Measurements from ENCODE around the gene KLK15.

The KLK15 gene

DNA sequence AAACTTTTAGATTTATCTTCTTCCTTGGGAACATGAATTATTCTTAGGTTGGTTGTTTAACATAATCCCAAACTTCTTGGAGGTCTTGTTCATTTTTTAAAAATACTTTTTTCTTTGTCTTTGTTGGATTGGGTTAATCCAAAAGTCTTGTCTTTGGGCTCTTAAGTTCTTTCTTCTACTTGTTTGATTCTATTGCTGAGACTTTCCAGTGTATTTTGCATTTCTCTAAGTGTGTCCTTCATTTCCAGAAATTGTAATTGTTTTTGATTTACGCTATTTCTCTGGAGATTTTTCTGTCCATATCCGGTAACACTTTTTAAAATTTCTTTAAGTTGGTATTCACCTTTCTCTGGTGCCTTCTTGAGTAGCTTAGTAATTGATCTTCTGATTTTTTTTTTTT, 9.8 kb upstream of the KLK15 start:
- DNase-seq (ENCODE audit: low spot score) = no peak

DNA sequence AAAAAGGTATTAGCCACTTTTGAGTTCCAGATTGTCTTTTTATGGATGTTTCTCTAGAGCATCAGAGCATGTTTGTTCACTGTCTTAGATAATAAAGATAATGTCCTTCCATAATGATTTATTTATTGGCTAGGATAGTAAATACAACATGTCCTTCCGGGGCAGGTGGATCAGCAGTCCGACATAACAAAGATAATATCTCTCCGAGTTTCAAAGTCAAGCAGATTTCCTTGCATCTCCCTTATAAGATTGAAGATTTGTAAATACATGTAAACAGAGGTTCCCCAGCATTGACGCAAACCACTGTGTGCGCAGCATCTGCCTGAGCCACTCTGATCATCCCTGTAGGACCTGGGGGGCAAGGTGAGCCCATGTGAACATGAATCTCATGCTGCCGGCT, 8.8 kb upstream of the KLK15 start:
- DNase-seq (ENCODE audit: low spot score) = no peak

DNA sequence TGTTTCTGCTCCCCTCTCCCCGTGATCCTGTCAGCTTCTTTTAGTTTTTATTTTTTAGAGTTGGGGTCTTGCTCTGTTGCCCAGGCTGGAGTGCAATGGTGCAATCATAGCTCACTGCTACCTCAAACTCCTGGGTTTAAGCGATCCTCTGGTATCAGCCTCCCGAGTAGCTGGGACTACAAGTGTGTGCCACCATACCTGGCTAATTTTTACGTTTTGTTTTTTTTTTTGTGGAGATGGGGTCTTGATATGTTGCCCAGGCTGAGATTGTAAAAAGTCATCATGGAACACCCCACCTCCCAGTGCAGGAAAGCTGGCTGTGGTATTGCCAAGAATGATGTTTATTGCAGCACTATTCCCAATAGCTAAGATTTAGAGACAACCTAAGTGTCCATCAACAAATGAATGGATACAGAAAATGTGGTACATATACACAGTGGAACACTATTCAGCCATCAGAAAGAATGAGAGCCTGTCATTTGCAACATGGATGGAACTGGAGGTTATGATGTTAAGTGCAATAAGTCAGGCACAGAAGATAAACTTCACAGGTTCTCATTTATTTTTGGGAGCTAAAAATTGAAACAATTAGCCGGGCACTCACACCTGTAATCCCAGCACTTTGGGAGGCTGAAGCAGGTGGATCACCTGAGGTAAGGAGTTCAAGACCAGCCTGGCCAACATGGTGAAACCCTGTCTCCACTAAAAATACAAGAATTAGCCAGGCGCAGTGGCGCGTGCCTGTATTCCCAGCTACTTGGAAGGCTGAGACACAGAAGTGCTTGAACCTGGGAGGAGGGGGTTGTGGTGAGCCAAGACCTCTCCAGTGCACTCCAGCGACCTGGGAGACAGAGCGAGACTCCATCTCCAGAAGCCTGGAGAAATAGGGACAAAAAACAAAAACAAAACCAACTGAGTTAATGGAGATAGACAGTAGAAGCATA, 6.6 kb upstream of the KLK15 start:
- no peak for DNase-seq (ENCODE audit: low spot score)

DNA sequence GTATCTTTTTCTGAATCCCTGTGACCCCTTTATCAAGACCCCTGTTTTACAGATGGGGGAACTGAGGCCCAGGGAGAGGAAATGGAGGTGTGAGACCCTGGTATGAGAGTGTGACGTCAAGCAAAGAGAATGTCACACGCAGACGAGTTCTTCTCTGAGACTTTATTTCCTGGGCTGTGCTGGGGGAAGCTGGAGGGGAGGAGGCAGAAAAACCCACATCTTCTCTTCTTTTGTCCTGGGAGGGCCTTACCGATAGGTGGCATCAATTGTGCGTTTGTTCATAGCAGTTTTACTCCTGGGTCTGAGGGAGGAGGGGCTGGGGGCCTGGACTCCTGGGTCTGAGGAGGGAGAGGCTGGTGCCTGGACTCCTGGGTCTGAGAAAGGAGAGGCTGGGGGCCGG, 4.9 kb upstream of the KLK15 start:
- no peak for DNase-seq (ENCODE audit: low spot score)

DNA sequence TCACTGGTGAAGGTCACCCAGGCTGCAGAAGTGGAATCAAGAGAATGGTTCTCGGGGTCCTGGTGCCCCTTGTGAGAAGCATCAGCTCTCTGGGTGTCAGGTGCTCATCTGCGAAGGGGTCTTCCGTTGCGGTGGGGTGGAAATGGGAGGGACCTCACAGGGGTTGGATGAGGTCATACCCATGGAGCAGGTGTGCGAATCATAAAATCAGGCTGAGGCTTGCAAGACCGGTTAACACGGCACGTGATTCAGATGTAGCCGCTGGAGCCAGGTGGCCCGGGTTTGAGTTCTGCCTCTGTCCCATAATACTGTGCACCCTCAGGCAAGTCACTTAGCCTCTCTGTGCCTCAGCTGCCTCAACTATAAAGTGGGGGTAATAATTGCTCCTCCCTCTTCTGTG, 3.9 kb upstream of the KLK15 start:
- no peak for DNase-seq (ENCODE audit: low spot score)

DNA sequence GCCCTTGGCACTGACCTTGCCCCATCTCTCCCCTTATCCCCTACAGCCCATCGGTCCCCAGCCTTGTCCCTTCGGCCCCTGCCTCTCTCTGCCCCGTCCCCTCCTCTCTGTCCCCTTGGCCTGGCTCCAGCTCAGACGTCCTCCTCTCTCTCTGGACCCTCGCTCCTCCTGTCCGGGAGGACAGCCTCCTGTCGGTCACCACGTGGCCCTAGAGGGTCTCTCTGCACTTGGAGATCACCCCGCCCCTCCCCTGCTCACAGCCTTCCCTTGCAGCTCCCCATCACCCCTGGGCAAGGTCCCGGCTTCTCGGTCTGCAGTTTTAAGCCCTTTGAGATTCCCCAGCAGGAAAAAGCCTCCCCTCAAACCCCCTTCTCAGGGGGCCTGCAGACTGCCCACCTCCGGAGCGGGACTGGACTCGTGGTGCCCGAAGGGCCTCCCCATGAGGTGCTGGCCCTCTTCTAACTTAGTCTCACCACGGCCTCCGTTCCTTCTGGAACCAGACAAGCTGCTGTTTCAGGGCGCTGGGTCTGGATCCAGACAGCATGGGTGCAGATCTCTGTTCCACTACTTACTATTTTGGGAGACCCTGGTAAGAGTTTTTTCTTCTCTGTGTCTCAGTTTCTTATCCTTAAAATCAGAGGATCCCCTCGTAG, 3.3 kb upstream of the KLK15 start:
- DNase-seq (ENCODE audit: low spot score) = no peak

DNA sequence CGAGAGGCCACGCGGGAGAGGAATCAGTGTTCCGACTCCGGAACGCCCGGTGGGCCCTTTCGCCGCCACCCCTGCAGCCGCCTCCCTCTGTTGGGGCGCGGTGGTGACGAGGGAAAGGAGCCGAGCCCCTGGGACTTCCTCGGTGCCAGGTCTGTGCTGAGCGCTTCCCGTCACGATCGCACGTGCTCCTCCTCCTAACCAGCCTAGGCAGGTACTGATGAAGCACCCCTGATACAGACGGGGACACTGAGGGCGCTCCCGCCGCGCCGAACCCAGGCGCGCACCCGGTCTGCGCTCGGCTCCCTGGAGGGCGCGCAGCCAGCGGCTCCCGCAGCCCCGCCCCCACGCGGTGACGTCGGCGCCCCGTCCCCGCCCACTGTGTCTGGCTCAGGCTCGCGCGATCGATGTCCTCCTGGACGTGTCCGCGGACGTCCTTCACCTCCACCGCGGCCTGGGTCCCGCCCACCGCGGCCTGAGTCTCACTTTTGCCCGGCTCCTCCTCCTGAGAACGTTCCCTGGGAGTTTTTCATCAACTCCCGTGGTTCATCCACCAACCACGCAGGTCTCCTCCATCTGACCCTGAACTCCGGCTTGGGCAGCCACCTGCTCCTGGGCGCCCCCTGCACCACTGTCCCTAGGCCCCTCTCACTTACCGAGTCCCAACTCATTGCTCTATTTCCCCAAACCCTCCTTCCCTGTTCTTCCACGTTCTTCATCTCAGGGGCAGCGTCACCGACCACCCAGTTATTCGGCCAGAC, 2.6 kb upstream of the KLK15 start:
- peak; percentile 64 for DNase-seq (ENCODE audit: low spot score)

DNA sequence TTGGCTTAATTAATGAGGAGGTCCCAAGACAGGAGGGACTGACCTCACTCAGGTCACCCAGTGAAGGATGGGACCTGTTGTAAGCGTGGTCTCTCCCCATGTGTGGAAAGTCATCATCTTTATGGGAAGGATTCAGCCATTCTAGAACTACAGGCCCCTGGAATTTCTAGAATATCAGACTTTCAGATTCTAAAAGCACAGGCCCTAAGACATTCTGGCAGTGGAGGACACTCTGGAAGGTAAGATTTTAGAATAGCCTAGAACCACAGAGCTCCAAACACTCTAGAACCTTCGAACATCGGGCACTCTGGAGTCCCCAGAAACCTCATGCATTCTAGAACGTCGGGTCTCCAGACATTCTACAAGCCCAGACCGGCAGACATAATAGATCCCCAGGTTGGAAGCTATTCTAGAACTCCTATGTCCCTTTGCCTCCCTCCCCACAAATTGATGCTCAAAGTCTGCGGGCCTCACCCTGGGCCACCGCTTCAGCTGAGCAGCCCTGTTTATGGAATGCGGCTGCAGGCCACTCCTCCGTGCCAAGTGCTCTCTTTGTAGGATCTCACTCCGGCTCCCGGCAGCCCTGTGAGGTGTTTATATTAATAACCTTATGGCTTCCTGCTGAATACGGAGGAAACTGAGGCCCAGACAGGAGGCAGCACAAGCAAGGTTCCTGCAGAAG, 1.9 kb upstream of the KLK15 start:
- no peak for DNase-seq (ENCODE audit: low spot score)

DNA sequence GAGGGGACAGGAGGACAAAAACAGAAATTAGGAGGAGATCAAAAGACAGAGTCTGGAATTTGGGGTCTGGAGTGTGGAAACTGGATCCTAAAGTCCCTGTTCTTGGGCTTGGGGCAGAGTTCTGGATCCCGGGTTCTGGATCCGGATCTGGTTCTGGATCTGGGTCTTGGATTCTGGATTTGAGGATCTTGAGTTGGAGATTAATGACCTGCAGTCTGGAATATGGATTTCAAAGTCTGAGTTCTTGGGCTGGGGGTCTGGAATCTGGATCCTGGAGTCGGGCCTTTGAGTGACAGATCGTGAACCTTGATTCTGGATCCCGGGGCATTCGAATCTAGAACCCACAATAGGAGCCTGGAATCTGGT, 411 bp upstream of the KLK15 start:
- no peak for DNase-seq (ENCODE audit: low spot score)

DNA sequence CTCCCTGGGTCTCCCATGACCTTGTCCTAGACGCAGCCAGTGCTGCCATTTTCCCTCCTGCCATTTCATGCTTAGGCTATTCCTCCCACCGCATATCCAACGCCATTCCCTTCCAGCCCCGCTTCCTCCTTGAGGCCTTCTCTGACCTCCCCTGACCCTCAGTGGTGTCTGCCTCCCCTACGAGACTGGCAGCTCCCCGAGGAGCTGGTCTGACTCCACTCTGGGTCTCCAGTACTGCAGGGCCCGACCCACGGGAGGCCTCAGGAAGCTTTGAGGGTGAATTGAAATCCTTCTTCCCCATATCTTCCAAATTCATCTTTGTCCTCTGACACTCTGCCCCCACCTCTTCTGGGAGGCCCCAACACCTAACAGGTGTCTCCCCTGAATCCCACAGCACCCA, 708 bp downstream of the KLK15 start:
- DNase-seq (ENCODE audit: low spot score) = no peak

DNA sequence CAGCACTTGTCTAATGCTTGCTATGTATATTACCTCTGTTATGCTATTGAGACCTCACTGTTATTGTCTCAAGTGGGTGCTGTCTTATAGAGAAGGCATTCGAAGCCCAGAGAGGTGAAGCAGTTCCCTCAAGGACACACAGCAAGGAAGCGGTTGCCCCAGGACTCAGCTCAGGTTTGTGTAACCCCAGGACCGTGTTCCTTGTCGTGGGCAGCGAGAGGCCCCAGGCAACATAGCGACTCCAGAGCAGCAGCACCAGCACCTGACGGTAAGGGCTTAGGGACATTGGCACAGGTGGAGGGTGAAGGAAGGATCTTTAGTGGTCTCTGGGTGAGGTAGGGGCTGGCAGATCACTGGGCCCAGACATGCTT, 2.4 kb downstream of the KLK15 start:
- no peak for DNase-seq (ENCODE audit: low spot score)

DNA sequence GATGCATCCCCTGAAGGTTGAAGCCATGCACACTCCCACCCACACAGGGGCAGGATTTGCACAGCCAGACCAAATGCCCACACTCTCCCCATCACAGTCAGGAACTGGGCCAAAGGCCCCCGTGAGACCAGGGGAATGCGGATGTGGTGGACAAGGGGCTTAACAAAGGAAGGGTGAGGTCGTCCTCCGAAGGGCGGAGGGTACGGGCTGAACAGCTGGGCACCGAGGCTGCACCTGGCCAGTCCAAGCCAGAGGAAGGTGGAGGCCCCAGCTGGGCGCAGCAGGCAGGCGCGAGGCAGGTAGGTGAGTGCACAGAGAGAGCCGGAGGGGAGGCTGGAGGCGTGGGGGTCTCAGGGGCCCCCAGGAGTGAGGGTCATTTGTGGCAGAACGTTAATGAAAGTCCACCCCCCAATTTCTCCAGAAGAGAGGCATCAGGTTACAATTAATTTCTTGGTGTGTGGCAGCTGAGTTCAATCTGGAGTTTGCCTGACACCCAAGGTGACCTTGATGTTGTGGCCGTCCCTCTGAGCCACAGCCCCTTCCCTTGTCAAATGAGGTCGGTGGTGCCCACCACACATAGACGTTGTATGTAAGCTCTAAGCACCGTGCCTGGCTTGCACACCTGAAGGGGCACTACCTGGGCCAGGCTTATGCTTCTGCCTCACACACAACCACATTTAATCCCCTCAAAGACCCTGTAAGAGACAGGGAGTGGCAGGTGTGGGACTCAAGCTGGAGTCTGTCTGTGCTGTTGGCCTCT, 2.9 kb downstream of the KLK15 start:
- no peak for DNase-seq (ENCODE audit: low spot score)

DNA sequence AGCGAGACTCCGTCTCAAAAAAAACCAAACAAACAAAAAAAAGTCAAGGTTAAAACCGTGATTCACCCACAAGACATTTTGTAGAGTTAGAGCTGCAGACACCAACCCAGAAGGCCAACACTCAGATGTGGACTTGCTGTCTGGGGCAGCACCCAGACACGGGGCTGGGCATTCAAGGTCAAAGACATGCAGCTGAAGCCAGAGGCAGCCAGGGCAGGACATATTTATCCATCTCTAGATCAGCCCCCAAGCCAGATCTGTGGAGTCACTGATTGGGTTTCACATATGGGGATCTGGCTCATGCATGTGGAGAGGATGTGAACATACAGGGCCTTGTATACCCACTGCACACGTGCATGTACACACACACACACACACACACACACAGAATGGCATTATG, 3.6 kb downstream of the KLK15 start:
- no peak for DNase-seq (ENCODE audit: low spot score)

DNA sequence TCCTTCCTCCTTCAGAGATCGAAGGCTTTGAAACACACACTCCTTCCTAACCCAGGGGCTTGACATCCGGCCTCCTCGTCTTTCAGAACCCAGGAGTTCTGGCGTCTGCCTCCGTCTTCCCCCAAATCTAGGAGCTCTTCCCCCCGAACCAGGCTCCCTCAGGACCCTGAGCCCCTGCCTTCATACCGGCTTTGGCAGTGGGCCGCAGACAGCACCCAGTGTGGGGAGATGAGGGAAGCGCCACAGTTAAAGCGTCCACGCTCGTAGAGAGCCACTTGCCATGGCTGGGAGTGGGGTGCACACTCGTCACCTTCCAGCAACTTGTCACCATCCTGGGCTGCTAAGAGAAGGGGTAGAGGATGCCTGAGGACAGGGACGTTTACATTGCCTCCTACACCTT, 5.9 kb downstream of the KLK15 start:
- no peak for DNase-seq (ENCODE audit: low spot score)

DNA sequence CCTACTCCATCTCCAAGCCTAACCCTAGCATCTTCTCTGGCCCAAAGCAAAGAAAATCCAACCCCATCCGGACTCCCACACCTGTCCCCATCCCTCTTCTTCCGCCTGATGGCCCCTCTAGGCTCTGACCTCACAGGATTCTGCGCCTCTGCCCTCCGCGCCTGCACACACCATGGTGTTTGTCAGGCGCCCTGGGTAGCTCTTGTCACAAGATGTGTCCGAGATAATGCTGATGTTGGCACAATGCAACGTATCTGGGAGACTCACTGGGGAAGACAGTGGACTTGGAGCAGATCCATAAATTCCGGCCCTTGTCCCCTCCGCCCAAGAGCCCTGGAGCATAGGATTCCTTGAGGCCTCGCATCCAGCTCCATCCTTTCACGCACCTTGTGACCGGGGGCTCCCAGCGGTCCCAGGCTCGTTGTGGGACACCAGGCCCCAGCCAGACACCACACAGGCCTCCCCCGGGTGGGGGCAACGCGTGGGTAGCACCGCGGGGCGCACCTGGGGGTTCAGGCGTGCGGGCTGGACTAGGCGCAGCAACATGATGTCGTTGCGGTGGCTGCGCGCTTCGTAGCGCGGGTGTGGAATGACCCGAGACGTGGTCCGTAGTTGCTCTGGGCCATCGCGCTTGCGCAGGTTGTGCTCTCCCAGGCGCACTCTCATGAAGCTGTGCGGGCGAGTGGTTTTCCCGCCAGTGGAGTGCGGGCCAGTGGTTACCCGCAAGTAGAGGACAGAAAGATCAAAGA, 6.7 kb downstream of the KLK15 start:
- DNase-seq (ENCODE audit: low spot score) = no peak

DNA sequence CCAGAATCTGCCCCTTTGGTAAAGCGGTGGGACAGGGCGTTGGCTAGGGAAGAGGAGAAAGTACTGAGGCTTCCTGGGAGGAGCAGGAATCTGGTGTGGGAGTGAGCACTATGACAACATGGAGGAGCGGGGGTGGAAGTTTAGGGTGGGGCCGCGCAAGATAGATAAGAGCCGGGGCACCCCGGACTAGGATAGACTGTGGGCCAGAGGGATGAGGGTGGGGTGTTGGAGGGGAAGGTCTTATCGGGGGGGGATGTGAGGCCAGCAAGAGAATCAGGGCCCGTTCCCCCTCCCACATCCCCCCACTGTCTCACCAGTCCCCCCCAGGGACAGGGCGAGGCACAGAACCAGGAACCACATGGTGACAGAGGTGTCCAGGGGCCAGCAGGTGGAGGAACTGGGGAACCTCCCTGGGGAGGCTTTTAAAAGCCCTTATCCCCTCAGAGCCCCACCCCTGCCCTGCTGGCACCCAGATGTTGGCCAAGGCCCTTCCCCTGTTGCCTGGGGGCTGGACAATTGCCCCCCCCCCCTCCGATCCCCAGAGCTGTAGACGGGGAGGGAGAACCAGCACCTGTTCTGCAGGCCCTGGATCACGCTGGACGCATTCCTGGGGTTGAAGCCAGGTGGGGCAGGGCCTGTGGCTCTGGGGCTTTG, 9.9 kb downstream of the KLK15 start, which contains the start of gene KLK1:
TSS of gene KLK1 (minus strand) at position 399 of the 654 bp plus-strand sequence. CDS start at position 360, 39 bp downstream.
- no peak for DNase-seq (ENCODE audit: low spot score)

DNA sequence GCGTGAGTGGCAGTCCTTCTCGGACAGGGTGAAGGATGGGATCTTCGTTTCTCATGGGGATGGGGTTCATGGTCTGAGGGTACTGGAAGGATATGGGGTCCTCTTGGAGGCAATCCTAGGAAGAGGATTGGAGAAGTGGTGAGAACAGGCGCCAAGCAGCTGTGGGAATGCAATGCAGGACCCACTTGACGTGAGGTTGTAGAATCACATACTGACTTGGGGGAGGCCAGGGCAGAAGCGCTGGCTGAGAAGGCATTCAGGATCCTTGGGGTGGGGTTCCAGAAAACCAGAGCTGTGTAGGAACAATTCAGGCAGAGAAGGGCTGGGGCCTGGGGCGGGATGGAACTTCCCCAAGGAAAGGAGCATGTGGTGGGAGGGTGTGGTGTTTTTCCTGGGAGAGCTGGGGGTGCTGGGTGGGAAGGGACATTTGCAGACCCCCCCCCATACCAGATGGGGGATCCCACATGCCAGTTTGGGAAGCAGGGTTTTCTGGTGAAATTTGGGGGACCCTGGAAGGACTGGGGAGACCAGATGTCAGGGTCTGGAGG, 10.6 kb downstream of the KLK15 start:
- DNase-seq (ENCODE audit: low spot score) = no peak

DNA sequence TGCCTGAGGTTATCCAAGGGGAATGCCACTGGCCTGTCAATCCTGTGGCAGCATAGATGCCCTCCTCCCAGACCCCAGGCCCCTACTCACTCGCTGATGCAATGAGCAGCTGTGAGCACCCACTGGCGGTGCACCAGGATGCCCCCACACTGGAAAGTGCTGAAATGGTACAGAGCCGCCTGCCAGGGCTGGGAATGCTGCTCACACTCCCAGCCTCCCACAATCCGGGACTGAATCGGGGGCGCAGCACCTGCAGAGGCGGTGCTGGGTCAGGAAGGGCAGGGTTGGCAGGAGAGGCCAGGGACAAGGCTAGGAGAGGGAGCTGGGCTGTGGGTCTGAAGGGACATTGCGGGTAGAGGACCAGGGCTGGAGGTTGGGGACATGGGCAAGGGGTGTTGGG, 11.8 kb downstream of the KLK15 start:
- DNase-seq (ENCODE audit: low spot score) = no peak

DNA sequence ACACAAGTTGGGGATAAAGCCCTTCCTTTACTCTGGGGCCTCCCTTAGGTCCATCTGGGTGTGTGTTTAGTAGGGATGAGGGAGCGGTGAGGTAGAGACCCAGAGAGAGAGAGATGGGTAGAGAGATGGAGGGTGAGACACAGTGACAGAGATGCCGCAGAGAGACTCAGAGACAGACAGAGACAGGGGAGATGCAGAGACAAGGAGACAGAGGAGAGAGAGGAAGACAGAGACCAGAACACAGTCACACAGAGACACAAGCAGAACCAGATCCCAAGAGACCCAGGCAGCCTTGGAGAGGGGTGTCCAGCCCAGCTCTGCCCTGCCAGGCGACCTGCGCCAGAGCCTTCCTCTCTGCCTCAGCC, 12.1 kb downstream of the KLK15 start:
- DNase-seq (ENCODE audit: low spot score) = no peak
